ENCODE data around the gene APMAP.

APMAP gene

DNA sequence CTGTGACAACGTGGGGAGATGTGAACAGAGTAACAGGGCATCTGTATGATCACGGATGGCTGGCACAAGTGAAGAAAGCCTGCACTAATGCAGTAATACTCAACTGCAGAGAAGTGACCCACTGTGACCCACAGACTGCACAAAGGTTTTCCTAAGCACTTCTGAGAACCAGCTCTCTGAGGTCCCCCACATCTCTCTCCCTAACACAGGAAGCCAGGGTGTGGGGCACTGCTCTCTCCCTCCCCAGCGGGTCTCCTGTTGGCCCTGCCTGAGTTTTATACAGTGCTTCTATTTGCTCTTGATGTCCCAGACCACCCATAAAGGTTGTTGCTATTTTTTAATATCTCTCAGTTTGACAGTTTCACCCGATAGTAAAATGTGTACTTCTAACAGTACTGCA lies 11.3 kb downstream of the APMAP start:
- H3K36me3 ChIP-seq (ENCODE audit: control insufficient read depth in 2 of 2, insufficient read depth in 1 of 2, low read length in 2 of 2) = peaks cover 9 to 70% of the 10 kb centered on the region in 2 experiments
- no peak overlapping the region for H3K27ac ChIP-seq (ENCODE audit: extremely low read depth, low read depth, low read length)
- CTCF ChIA-PET = no interaction called here

DNA sequence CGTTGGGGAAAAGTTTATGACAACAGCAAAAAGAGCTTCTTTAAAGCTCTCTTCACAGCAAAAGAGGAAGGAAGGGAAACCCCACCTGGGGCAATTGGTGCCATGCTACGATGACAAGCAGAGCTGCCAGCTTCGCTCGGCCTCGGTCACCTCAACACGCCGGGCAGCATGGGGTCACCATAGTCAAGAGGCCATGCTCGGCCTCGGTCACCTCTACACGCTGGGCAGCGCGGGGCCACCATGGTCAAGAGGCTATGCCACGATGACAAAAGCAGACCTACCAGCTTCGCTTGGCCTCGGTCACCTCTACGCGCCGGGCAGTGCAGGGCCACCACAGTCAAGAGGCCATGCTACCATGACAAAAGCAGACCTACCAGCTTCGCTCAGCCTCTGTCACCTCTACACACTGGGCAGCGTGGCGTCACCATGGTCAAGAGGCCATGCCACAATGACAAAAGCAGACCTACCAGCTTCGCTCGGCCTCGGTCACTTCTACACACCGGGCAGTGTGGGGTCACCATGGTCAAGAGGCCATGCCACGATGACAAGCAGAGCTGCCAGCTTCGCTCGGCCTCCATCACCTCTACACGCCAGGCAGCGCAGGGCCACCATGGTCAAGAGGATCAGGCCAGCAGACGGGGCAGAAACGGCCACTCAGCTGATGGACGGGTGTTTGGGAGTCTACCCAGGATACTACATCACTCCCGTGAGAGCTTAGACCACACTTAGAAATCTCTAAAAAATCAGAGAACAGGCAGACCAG lies 12.1 kb downstream of the APMAP start:
- Histone ChIP-seq H3K36me3 (ENCODE audit: control insufficient read depth in 2 of 2, insufficient read depth in 1 of 2, low read length in 2 of 2) (peaks cover 9 to 72% of the 10 kb centered on the region in 2 experiments), H3K9me3 (ENCODE audit: control insufficient read depth, insufficient read depth, low read depth, low read length) (no peaks in the 10 kb centered on the region), H3K27ac (ENCODE audit: extremely low read depth, low read depth, low read length) (no peak overlapping the region), H3K4me1 (ENCODE audit: control insufficient read depth, insufficient read depth, low read length) (no peaks in the 10 kb centered on the region), H3K4me3 (ENCODE audit: low read depth, low read length) (no peak overlapping the region)
- ChIA-PET POLR2A (no interaction called here), CTCF (no interaction called here)
- TF ChIP-seq ZNF10 (tag by site-specific recombination; IDR thresholded peaks at IDR 0.05) (no peak), ZNF341 (tag by site-specific recombination; IDR thresholded peaks at IDR 0.05; ENCODE audit: low read depth) (no peak), ZNF221 (tag by site-specific recombination; IDR thresholded peaks at IDR 0.05; ENCODE audit: borderline replicate concordance) (no peak)

More for the DNA sequence above, 11.3 kb downstream of the APMAP start:
- no peaks in the 10 kb centered on the region for H3K9me3 ChIP-seq (ENCODE audit: control insufficient read depth, insufficient read depth, low read depth, low read length)
- H3K4me3 ChIP-seq (ENCODE audit: low read depth, low read length) = no peak overlapping the region
- H3K4me1 ChIP-seq (ENCODE audit: control insufficient read depth, insufficient read depth, low read length) = no peaks in the 10 kb centered on the region
- POLR2A ChIA-PET = no interaction called here
- no peak for TF ChIP-seq ZNF626 (tag by site-specific recombination; IDR thresholded peaks at IDR 0.05)
- TF ChIP-seq ZNF654 (tag by site-specific recombination; IDR thresholded peaks at IDR 0.05; ENCODE audit: low read depth) = no peak
- TF ChIP-seq ZNF169 (tag by site-specific recombination; IDR thresholded peaks at IDR 0.05) = no peak
- TF ChIP-seq ZNF175 (tag by site-specific recombination; IDR thresholded peaks at IDR 0.05) = no peak
- TF ChIP-seq, protein P1, sequence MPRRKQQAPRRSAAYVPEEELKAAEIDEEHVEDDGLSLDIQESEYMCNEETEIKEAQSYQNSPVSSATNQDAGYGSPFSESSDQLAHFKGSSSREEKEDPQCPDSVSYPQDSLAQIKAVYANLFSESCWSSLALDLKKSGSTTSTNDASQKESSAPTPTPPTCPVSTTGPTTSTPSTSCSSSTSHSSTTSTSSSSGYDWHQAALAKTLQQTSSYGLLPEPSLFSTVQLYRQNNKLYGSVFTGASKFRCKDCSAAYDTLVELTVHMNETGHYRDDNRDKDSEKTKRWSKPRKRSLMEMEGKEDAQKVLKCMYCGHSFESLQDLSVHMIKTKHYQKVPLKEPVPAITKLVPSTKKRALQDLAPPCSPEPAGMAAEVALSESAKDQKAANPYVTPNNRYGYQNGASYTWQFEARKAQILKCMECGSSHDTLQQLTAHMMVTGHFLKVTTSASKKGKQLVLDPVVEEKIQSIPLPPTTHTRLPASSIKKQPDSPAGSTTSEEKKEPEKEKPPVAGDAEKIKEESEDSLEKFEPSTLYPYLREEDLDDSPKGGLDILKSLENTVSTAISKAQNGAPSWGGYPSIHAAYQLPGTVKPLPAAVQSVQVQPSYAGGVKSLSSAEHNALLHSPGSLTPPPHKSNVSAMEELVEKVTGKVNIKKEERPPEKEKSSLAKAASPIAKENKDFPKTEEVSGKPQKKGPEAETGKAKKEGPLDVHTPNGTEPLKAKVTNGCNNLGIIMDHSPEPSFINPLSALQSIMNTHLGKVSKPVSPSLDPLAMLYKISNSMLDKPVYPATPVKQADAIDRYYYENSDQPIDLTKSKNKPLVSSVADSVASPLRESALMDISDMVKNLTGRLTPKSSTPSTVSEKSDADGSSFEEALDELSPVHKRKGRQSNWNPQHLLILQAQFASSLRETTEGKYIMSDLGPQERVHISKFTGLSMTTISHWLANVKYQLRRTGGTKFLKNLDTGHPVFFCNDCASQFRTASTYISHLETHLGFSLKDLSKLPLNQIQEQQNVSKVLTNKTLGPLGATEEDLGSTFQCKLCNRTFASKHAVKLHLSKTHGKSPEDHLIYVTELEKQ (tag by site-specific recombination; IDR thresholded peaks at IDR 0.05; ENCODE audit: borderline replicate concordance) = no peak
- TF ChIP-seq, protein P2, sequence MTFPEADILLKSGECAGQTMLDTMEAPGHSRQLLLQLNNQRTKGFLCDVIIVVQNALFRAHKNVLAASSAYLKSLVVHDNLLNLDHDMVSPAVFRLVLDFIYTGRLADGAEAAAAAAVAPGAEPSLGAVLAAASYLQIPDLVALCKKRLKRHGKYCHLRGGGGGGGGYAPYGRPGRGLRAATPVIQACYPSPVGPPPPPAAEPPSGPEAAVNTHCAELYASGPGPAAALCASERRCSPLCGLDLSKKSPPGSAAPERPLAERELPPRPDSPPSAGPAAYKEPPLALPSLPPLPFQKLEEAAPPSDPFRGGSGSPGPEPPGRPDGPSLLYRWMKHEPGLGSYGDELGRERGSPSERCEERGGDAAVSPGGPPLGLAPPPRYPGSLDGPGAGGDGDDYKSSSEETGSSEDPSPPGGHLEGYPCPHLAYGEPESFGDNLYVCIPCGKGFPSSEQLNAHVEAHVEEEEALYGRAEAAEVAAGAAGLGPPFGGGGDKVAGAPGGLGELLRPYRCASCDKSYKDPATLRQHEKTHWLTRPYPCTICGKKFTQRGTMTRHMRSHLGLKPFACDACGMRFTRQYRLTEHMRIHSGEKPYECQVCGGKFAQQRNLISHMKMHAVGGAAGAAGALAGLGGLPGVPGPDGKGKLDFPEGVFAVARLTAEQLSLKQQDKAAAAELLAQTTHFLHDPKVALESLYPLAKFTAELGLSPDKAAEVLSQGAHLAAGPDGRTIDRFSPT (tag by site-specific recombination; IDR thresholded peaks at IDR 0.05) = no peak
- no peak for TF ChIP-seq BCL11B (tag by site-specific recombination; IDR thresholded peaks at IDR 0.05; ENCODE audit: low read depth)

DNA sequence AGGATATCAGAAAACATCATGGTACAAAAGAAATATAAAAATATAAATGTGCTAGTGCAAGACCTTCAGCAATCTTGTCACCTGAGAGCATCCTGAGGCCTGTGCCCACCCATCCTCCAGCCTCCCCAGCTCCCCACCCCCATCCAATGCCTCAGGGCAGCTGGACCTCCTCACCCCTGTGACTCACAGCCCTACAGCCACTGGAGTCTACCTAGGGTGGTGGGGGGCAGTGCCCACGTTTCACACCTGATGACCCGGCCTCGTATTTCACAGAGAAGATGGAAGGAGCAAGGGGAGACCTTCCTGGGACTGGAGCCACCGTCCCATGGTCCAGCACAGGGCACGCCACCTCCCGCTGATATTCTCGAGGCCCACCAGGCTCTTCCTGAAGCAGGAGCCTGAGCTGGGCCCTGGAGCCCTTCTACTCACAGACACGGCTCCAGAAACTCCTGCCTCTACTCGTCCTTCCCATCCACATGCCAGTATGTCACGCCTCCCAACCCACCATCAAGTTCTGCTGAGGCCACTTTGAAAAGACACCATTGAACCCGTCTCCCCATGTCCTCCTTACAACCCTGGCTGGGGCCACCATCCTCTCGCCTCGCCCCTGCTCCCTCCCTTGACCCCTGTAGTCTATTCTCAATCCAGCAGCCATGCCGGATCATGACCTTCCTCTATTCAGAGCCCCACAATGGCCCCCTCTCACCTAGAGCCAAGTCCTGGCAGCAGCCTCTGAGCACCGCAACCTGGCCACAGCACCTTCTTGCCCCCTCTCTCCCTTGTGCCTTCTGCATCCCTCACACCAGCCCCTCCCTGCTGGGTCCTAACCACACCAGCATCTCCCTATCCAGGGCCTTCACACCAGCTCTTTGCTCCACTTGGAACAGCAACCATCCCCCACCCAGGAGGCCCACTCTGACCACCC lies 13.3 kb downstream of the APMAP start:
- CTCF ChIA-PET = interaction anchor here (0.8 kb wide), 1 partner anchor 11 kb away, joined by 3 read pairs; no protein-coding TSS in a partner anchor
- POLR2A ChIA-PET = no interaction called here
- H3K27ac ChIP-seq (ENCODE audit: extremely low read depth, low read depth, low read length) = no peak overlapping the region
- H3K36me3 ChIP-seq (ENCODE audit: control insufficient read depth in 2 of 2, insufficient read depth in 1 of 2, low read length in 2 of 2) = peaks cover 9 to 72% of the 10 kb centered on the region in 2 experiments
- no peak overlapping the region for H3K4me3 ChIP-seq (ENCODE audit: low read depth, low read length)
- H3K4me1 ChIP-seq (ENCODE audit: control insufficient read depth, insufficient read depth, low read length) = no peaks in the 10 kb centered on the region
- H3K9me3 ChIP-seq (ENCODE audit: control insufficient read depth, insufficient read depth, low read depth, low read length) = no peaks in the 10 kb centered on the region
- TF ChIP-seq ZNF324 (tag by site-specific recombination; IDR thresholded peaks at IDR 0.05) (no peak), ZNF140 (tag by site-specific recombination; IDR thresholded peaks at IDR 0.05) (no peak), ZBTB21 (tag by site-specific recombination; IDR thresholded peaks at IDR 0.05) (no peak), ZNF248 (tag by site-specific recombination; IDR thresholded peaks at IDR 0.05) (no peak), ZNF830 (tag by site-specific recombination; IDR thresholded peaks at IDR 0.05; ENCODE audit: low read depth) (no peak), ZNF529 (tag by site-specific recombination; IDR thresholded peaks at IDR 0.05; ENCODE audit: insufficient replicate concordance) (no peak), ZBTB17 (tag by site-specific recombination; IDR thresholded peaks at IDR 0.05) (no peak), ZNF48 (tag by site-specific recombination; IDR thresholded peaks at IDR 0.05) (no peak), ZNF426 (tag by site-specific recombination; IDR thresholded peaks at IDR 0.05) (no peak)
- TF ChIP-seq, protein P3, sequence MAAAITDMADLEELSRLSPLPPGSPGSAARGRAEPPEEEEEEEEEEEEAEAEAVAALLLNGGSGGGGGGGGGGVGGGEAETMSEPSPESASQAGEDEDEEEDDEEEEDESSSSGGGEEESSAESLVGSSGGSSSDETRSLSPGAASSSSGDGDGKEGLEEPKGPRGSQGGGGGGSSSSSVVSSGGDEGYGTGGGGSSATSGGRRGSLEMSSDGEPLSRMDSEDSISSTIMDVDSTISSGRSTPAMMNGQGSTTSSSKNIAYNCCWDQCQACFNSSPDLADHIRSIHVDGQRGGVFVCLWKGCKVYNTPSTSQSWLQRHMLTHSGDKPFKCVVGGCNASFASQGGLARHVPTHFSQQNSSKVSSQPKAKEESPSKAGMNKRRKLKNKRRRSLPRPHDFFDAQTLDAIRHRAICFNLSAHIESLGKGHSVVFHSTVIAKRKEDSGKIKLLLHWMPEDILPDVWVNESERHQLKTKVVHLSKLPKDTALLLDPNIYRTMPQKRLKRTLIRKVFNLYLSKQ (tag by site-specific recombination; IDR thresholded peaks at IDR 0.05; ENCODE audit: borderline replicate concordance) = no peak
- TF ChIP-seq, protein P4, sequence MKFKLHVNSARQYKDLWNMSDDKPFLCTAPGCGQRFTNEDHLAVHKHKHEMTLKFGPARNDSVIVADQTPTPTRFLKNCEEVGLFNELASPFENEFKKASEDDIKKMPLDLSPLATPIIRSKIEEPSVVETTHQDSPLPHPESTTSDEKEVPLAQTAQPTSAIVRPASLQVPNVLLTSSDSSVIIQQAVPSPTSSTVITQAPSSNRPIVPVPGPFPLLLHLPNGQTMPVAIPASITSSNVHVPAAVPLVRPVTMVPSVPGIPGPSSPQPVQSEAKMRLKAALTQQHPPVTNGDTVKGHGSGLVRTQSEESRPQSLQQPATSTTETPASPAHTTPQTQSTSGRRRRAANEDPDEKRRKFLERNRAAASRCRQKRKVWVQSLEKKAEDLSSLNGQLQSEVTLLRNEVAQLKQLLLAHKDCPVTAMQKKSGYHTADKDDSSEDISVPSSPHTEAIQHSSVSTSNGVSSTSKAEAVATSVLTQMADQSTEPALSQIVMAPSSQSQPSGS (tag by site-specific recombination; IDR thresholded peaks at IDR 0.05; ENCODE audit: low read depth) = no peak

Data from HEK293 (cell line).